GM12878 (cell line): Measurements from ENCODE around the gene UNC13A. TPM values are rescaled to one million over a fixed set of nuclear protein-coding genes. Genes with fewer than 3 reads are reported as not detected.

Experiments
- ATAC-seq: fragments of 200-7000 bp; cut with Tn5 transposase; 3 replicates; pipeline ENCODE4 v1.9.1; 2020; ENCODE audit warnings: mild to moderate bottlenecking, moderate library complexity
- BruUV-seq: library from RNA; stranded (reverse); fragments of 400-500 nt; replicated peaks from 2 replicates; lab custom pipeline; 2021; lab: Mats Ljungman, UMichigan
- CTCF ChIA-PET: fragments of 300-600 bp; sonication (Branson Sonifier 250); formaldehyde crosslinking; extraction: SDS; loops from one replicate; lab custom pipeline; 2021; ENCODE audit warnings: inconsistent platforms; lab: Yijun Ruan, JAX
- POLR2A ChIA-PET: fragments of 350-600 bp; formaldehyde crosslinking; extraction: SDS; loops from one replicate; lab custom pipeline; 2021; ENCODE audit warnings: inconsistent platforms; lab: Charles Lee
- RAD21 ChIA-PET: fragments of 300-600 bp; sonication (Branson Sonifier 250); formaldehyde crosslinking; loops from one replicate; lab custom pipeline; 2023; ENCODE audit warnings: antibody characterized with exemption; ENCODE audit not compliant: unreplicated experiment; lab: Charles Lee
- SMC1A ChIA-PET: fragments of 300-600 bp; sonication (Branson Sonifier 250); formaldehyde crosslinking; loops from one replicate; lab custom pipeline; 2023; ENCODE audit not compliant: unreplicated experiment, uncharacterized antibody; lab: Charles Lee
- DNase-seq: peaks from one replicate; pipeline ENCODE4 v3.0.0-alpha.2; 2011; ENCODE audit warnings: low read depth, low spot score
- FAIRE-seq: peaks from 3 replicates; lab custom pipeline; 2011; peaks lifted over from hg19 to GRCh38; lab: Jason Lieb, UNC
- H2AFZ ChIP-seq: 2 replicates; pipeline ENCODE4 v1.6.0; 2011; ENCODE audit warnings: low read depth, low read length, control low read depth; ENCODE audit not compliant: control insufficient read depth
- H3K27ac ChIP-seq: 2 replicates; pipeline ENCODE4 v1.5.1; 2011; ENCODE audit warnings: control low read depth; ENCODE audit not compliant: control insufficient read depth, insufficient read depth
- H3K27me3 ChIP-seq, 2 experiments: replicated peaks in 1 of 2; 2 replicates each; pipeline versions ENCODE4 v1.6.0 to v1.6.1; 2011; ENCODE audit warnings: low read length in 1 of 2; ENCODE audit not compliant: control insufficient read depth in 2 of 2, insufficient read depth in 2 of 2
- H3K36me3 ChIP-seq, 2 experiments: 2 replicates each; pipeline ENCODE4 v1.5.1; 2011; ENCODE audit warnings: low read length in 1 of 2; ENCODE audit not compliant: control insufficient read depth in 2 of 2, insufficient read depth in 2 of 2
- H3K4me1 ChIP-seq: 2 replicates; pipeline ENCODE4 v1.6.1; 2011; ENCODE audit warnings: mild to moderate bottlenecking, low read length, moderate library complexity, mixed read lengths; ENCODE audit not compliant: control insufficient read depth, insufficient read depth
- H3K4me2 ChIP-seq: 2 replicates; pipeline ENCODE4 v1.6.0; 2011; ENCODE audit warnings: control low read depth; ENCODE audit not compliant: control insufficient read depth, insufficient read depth
- H3K4me3 ChIP-seq: fragments of 200-600 bp; sonication (generic); 2 replicates; pipeline ENCODE4 v1.5.1; 2016
- H3K79me2 ChIP-seq: 2 replicates; pipeline ENCODE4 v1.6.0; 2011; ENCODE audit warnings: low read length; ENCODE audit not compliant: control insufficient read depth, insufficient read depth
- H3K9ac ChIP-seq: 2 replicates; pipeline ENCODE4 v1.8.0; 2011; ENCODE audit warnings: low read length, control low read depth, mixed read lengths; ENCODE audit not compliant: control insufficient read depth, insufficient read depth
- H3K9me3 ChIP-seq: replicated peaks from 3 replicates; pipeline ENCODE4 v1.5.1; 2011; ENCODE audit warnings: mild to moderate bottlenecking, low read length; ENCODE audit not compliant: control insufficient read depth, insufficient read depth
- H4K20me1 ChIP-seq: 2 replicates; pipeline ENCODE4 v1.6.0; 2011; ENCODE audit not compliant: control insufficient read depth, insufficient read depth
- HDAC2 ChIP-seq: fragments of 200-600 bp; sonication (generic); IDR thresholded peaks from 2 replicates; pipeline ENCODE4 v1.6.1; 2017
- KLF5 ChIP-seq: fragments of 450-650 bp; IDR thresholded peaks from 2 replicates; pipeline ENCODE4 v1.6.1; 2014; ENCODE audit warnings: mild to moderate bottlenecking; ENCODE audit not compliant: partially characterized antibody
- RCOR1 ChIP-seq: conservative IDR thresholded peaks from 2 replicates; pipeline ENCODE4 v1.6.1; 2012; ENCODE audit warnings: low read depth, low read length, improper control_type of control experiment
- RELA ChIP-seq: fragments of 450-650 bp; IDR thresholded peaks from 2 replicates; pipeline ENCODE4 v1.8.0; 2014; ENCODE audit warnings: borderline replicate concordance; ENCODE audit not compliant: partially characterized antibody
- SMARCA5 ChIP-seq: fragments of 450-650 bp; IDR thresholded peaks from 2 replicates; pipeline ENCODE4 v1.6.1; 2017; ENCODE audit warnings: mild to moderate bottlenecking
- STAT1 ChIP-seq: fragments of 450-650 bp; conservative IDR thresholded peaks from 2 replicates; pipeline ENCODE4 v1.6.1; 2014; ENCODE audit warnings: antibody characterized with exemption, mild to moderate bottlenecking
- WGBS: methylation state at CpG from one replicate; pipeline ENCODE4 v1.1.6; 2016; ENCODE audit warnings: low lambda C conversion rate; ENCODE audit not compliant: insufficient replicate concordance, insufficient coverage; ENCODE audit errors: missing lambda C conversion rate; 5-methylcytosine and 5-hydroxymethylcytosine counted together
- in situ Hi-C: fragments of 300-500 bp; cut with MboI; formaldehyde crosslinking; loops from 9 replicates; pipeline ENCODE4 v1.14.3; 2018; ENCODE audit warnings: mixed read lengths
- intact Hi-C: fragments of 100-400 bp; cut with micrococcal nuclease; formaldehyde crosslinking; loops from one replicate; pipeline ENCODE4 v1.14.2; 2022; ENCODE audit not compliant: unreplicated experiment
- polyA plus RNA-seq, 11 experiments: library from polyadenylated mRNA; depleted of rRNA in 4 of 11; unstranded in 6 of 11; stranded (reverse) in 5 of 11; fragments of >200 nt; fragmentation: Nextera tagmentation in 4 of 11; fragmentation: Illumina TruSeq in 1 of 11; extraction: Ambion mirVana in 4 of 11; extraction: Trizol in 1 of 11; gene quantifications; 1 replicate in 1 of 11; 2 replicates in 10 of 11; pipeline versions ENCODE4 v1.2.1 to v1.2.3, GENCODE V29; 2011 to 2016; ENCODE audit warnings: inconsistent platforms in 2 of 11, missing spikeins in 2 of 11, low read depth in 1 of 11
- total RNA-seq, 4 experiments: library from RNA; depleted of rRNA in 3 of 4; stranded (reverse); fragments of >200 nt in 3 of 4; fragmentation: Illumina TruSeq in 1 of 4; extraction: Trizol in 1 of 4; gene quantifications; 2 replicates each; pipeline versions ENCODE4 v1.2.1 to v1.2.3, GENCODE V29; 2013 to 2021
- TF ChIP-seq, protein P1 (sequence below): IDR thresholded peaks from 2 replicates; pipeline ENCODE4 v1.6.1; 2012; ENCODE audit warnings: low read length, inconsistent platforms

Gene UNC13A
- total and polyA plus RNA-seq, 10 of the 15 experiments (the other 5 are each of a cell fraction or from before 2014, with no cell fraction given), result under 0.01 to 0.23 (median 0.13) TPM; not detected in 1

DNA sequence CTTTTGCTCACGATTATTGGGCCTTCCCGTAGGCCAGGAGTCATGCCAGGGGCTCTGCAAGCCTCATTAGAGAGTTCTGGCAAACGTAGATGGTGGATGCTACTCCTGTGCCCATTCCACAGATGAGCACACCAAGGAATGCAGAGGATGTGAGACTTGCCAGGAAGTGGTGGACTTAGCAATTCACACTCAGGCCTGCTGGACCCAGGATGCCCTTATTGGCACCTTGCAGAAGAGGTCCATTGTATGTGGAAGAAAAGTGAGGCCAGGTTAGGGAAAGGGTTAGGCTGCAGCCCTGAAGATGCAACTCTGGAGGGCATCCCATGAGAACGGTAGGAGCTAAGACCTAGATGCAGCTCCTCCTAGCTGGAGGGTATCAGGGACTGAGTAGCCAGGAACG lies 5.9 kb downstream of the UNC13A start:
- no peak for DNase-seq
- CTCF ChIA-PET, result interaction anchor here (0.8 to 1.2 kb wide), 2 partner anchors 22 to 177 kb away, joined by 3 to 4 read pairs; partner anchors contain the start of gene RPL18A
- no peak overlapping the region for H3K9ac ChIP-seq
- in situ Hi-C loops, result no loop called here
- H3K79me2 ChIP-seq, result no peaks in the 10 kb centered on the region
- H3K4me2 ChIP-seq, result no peak overlapping the region
- FAIRE-seq, result no peak
- H3K27me3 ChIP-seq, result peaks cover 3 to 10% of the 10 kb centered on the region in 2 experiments
- no peak for ATAC-seq
- H3K4me1 ChIP-seq, result peaks cover 5% of the 10 kb centered on the region; the same call in 1 of the 2 replicates
- 46% methylated on average over 5 of the region's 5 CpGs for WGBS
- no peaks in the 10 kb centered on the region for H3K36me3 ChIP-seq
- intact Hi-C loops, result no loop called here
- RAD21 ChIA-PET, result no interaction called here
- H3K9me3 ChIP-seq, result no peaks in the 10 kb centered on the region
- H3K27ac ChIP-seq, result no peak overlapping the region
- TF ChIP-seq STAT1 (no peak), RELA (no peak), HDAC2 (no peak), KLF5 (no peak), SMARCA5 (no peak), RCOR1 (no peak)
- TF ChIP-seq, protein P1, sequence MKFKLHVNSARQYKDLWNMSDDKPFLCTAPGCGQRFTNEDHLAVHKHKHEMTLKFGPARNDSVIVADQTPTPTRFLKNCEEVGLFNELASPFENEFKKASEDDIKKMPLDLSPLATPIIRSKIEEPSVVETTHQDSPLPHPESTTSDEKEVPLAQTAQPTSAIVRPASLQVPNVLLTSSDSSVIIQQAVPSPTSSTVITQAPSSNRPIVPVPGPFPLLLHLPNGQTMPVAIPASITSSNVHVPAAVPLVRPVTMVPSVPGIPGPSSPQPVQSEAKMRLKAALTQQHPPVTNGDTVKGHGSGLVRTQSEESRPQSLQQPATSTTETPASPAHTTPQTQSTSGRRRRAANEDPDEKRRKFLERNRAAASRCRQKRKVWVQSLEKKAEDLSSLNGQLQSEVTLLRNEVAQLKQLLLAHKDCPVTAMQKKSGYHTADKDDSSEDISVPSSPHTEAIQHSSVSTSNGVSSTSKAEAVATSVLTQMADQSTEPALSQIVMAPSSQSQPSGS, result no peak
- no TSS peak for BruUV-seq
- H2AFZ ChIP-seq, result no peak overlapping the region
- SMC1A ChIA-PET, result no interaction called here
- no peaks in the 10 kb centered on the region for H4K20me1 ChIP-seq
- POLR2A ChIA-PET, result no interaction called here
- H3K4me3 ChIP-seq, result no peak overlapping the region
